Endothelial cell of umbilical vein (primary cell): Measurements from ENCODE around the gene ITSN1. TPM values are rescaled to one million over a fixed set of nuclear protein-coding genes. Genes with fewer than 3 reads are reported as not detected.

Source experiments
- BruUV-seq: library from RNA; stranded (reverse); fragments of 400-500 nt; replicated peaks from 2 replicates; lab custom pipeline; 2021; lab: Mats Ljungman, UMichigan
- CTCF ChIA-PET: fragments of 300-600, 350-600 bp; sonication (Branson Sonifier 250); formaldehyde crosslinking; loops from one replicate; lab custom pipeline; 2021; ENCODE audit warnings: antibody characterized with exemption, inconsistent platforms; lab: Charles Lee
- POLR2A ChIA-PET: fragments of 300-600, 350-600 bp; sonication (Branson Sonifier 250); formaldehyde crosslinking; loops from one replicate; lab custom pipeline; 2021; ENCODE audit warnings: antibody characterized with exemption, inconsistent platforms; lab: Charles Lee
- DNase-seq: peaks from one replicate; pipeline ENCODE4 v3.0.0-alpha.2; 2011; ENCODE audit warnings: low read depth, low spot score
- FAIRE-seq: peaks from 2 replicates; lab custom pipeline; 2011; peaks lifted over from hg19 to GRCh38; lab: Jason Lieb, UNC
- H2AFZ ChIP-seq: 2 replicates; pipeline ENCODE4 v1.6.0; 2012; ENCODE audit warnings: low read depth, low read length, control low read depth, inconsistent platforms
- H3K27ac ChIP-seq: 2 replicates; pipeline ENCODE4 v1.5.1; 2011; ENCODE audit warnings: low read depth, mild to moderate bottlenecking, control low read depth, low read length, moderate library complexity; ENCODE audit not compliant: insufficient read depth
- H3K27me3 ChIP-seq, 2 experiments: 2 replicates each; pipeline versions ENCODE4 v1.6.0 to v1.6.1; 2011; ENCODE audit warnings: low read length in 2 of 2, mixed read lengths in 1 of 2; ENCODE audit not compliant: control insufficient read depth in 2 of 2, insufficient read depth in 2 of 2
- H3K36me3 ChIP-seq, 2 experiments: 2 replicates in 1 of 2; 3 replicates in 1 of 2; pipeline ENCODE4 v1.5.1; 2011; ENCODE audit warnings: low read length in 2 of 2, mild to moderate bottlenecking in 1 of 2, moderate library complexity in 1 of 2; ENCODE audit not compliant: control insufficient read depth in 2 of 2, insufficient read depth in 2 of 2; ENCODE audit errors: extremely low read depth in 1 of 2
- H3K4me1 ChIP-seq: 3 replicates; pipeline ENCODE4 v1.5.1; 2011; ENCODE audit warnings: mild to moderate bottlenecking, low read length; ENCODE audit not compliant: control insufficient read depth, insufficient read depth; ENCODE audit errors: extremely low read depth
- H3K4me2 ChIP-seq: 2 replicates; pipeline ENCODE4 v1.6.1; 2011; ENCODE audit warnings: low read length, control low read depth, mixed read lengths; ENCODE audit not compliant: insufficient read depth
- H3K4me3 ChIP-seq, 3 experiments: fragments of 200-600 bp in 1 of 3; sonication (generic), shearing (Covaris generic) in 1 of 3; replicated peaks in 1 of 3; 2 replicates each; pipeline ENCODE4 v1.5.1; 2011 to 2016; ENCODE audit warnings: control low read depth in 3 of 3, low read length in 3 of 3, mild to moderate bottlenecking in 2 of 3, inconsistent platforms in 1 of 3, low read depth in 1 of 3, moderate library complexity in 1 of 3; ENCODE audit not compliant: insufficient read depth in 1 of 3
- H3K79me2 ChIP-seq: 2 replicates; pipeline ENCODE4 v1.6.0; 2012; ENCODE audit warnings: low read length, inconsistent platforms; ENCODE audit not compliant: control insufficient read depth, insufficient read depth
- H3K9ac ChIP-seq: replicated peaks from 2 replicates; pipeline ENCODE3; 2011; ENCODE audit warnings: low read length, control low read depth; ENCODE audit not compliant: insufficient read depth; ENCODE audit errors: extremely low read depth
- H3K9me1 ChIP-seq: replicated peaks from 3 replicates; pipeline ENCODE4 v1.6.0; 2011; ENCODE audit warnings: mild to moderate bottlenecking, low read length; ENCODE audit not compliant: control insufficient read depth, insufficient read depth; ENCODE audit errors: extremely low read depth
- H3K9me3 ChIP-seq: replicated peaks from 2 replicates; pipeline ENCODE4 v1.5.1; 2012; ENCODE audit warnings: low read length, inconsistent platforms; ENCODE audit not compliant: control insufficient read depth, insufficient read depth
- H4K20me1 ChIP-seq: replicated peaks from 2 replicates; pipeline ENCODE3; 2011; ENCODE audit warnings: mild to moderate bottlenecking, low read length; ENCODE audit not compliant: control insufficient read depth, insufficient read depth; ENCODE audit errors: extremely low read depth
- EZH2 ChIP-seq: IDR thresholded peaks from 2 replicates; pipeline ENCODE4 v1.6.1; 2012; ENCODE audit warnings: borderline replicate concordance, low read depth, mild to moderate bottlenecking, moderate library complexity, low read length, inconsistent platforms; ENCODE audit not compliant: severe bottlenecking
- FOS ChIP-seq: IDR thresholded peaks from 2 replicates; pipeline ENCODE4 v1.6.1; 2011; ENCODE audit warnings: mild to moderate bottlenecking, low read length, moderate library complexity, borderline replicate concordance; ENCODE audit not compliant: insufficient read depth
- GATA2 ChIP-seq: IDR thresholded peaks from 2 replicates; pipeline ENCODE4 v1.7.0; 2011; ENCODE audit warnings: low read depth, mild to moderate bottlenecking, moderate library complexity, mixed read lengths, low read length; ENCODE audit not compliant: insufficient read length, insufficient read depth
- JUN ChIP-seq: IDR thresholded peaks from 2 replicates; pipeline ENCODE4 v1.6.1; 2011; ENCODE audit warnings: borderline replicate concordance, low read depth; ENCODE audit not compliant: insufficient read length, insufficient read depth
- MYC ChIP-seq: IDR thresholded peaks from one replicate; pipeline ENCODE4 v1.6.1; 2011; ENCODE audit warnings: mild to moderate bottlenecking, low read depth, low read length
- POLR2A ChIP-seq: IDR thresholded peaks from 2 replicates; pipeline ENCODE4 v1.6.1; 2012; ENCODE audit warnings: low read depth, mild to moderate bottlenecking, control low read depth, low read length
- POLR2AphosphoS5 ChIP-seq: IDR thresholded peaks from 2 replicates; pipeline ENCODE4 v1.6.1; 2012; ENCODE audit warnings: low read depth, mild to moderate bottlenecking, control low read depth, low read length, moderate library complexity; ENCODE audit not compliant: insufficient read depth
- dilution Hi-C: fragments of 300-500 bp; cut with MboI; formaldehyde crosslinking; loops from one replicate; pipeline ENCODE4 v1.15.0; 2019; ENCODE audit warnings: low sequenced_read_pairs; ENCODE audit not compliant: extremely low pct_ligation_motif_present
- intact Hi-C: fragments of 100-400 bp; cut with micrococcal nuclease; formaldehyde crosslinking; loops from one replicate; pipeline ENCODE4 v1.10.0; 2022
- polyA plus RNA-seq, 4 experiments: library from polyadenylated mRNA; depleted of rRNA in 3 of 4; stranded (reverse) in 3 of 4; unstranded in 1 of 4; fragments of >200 nt; gene quantifications; 2 replicates each; pipeline versions ENCODE4 v1.2.1 to v1.2.3, GENCODE V29; 2011 to 2012; ENCODE audit warnings: missing spikeins in 1 of 4
- total RNA-seq: library from RNA; stranded (reverse); gene quantifications from 2 replicates; pipeline ENCODE4 v1.2.3, GENCODE V29; 2021
- TF ChIP-seq, protein P1 (sequence below): IDR thresholded peaks from 2 replicates; pipeline ENCODE4 v1.6.1; 2011; ENCODE audit not compliant: insufficient read depth, insufficient read length
- TF ChIP-seq, protein P2 (sequence below), 2 donors: IDR thresholded peaks; 1 replicate in 1 of 2; 2 replicates in 1 of 2; pipeline ENCODE4 v1.5.1; 2011; ENCODE audit warnings: low read length in 2 of 2, mild to moderate bottlenecking in 2 of 2, moderate library complexity in 2 of 2, control low read depth in 1 of 2, inconsistent platforms in 1 of 2, low read depth in 1 of 2; ENCODE audit not compliant: insufficient read depth in 1 of 2; ENCODE audit errors: extremely low read depth in 1 of 2

Gene ITSN1
- total and polyA plus RNA-seq, 2 donors (not counting 3 experiments of a cell fraction or from before 2014, with no cell fraction given): 72.2 to 86.8 TPM

DNA sequence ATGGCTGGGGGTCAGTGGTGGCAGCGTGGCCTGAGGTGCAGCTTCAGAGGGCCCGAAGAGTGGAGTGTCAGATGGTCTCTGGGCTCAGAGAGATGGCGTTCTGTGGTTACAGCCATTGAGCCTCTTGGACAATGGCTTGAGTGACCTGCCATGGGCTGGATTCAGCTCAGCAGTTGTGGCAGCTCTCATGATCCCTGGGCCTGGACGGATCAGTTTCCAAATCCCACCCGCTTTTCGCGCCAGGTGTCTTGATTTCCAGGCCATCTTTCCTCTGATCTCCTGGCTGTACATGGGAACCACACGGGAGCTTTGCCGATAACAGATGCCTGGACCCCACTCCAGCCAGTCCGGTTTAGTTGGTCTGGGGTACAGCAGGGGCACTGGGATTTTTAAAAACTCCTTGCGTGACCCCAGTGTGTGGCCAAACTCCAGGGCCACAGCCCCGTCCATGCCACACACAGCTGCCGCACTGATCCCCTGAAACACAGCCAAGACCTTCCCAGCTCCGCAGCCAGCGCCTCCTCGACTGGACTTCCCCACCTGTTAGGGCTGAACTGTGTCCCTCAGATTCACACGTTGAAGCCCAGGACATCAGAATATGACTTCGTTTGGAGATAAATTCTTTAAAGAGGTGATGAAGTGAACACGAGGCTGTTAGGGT is 205.4 kb downstream of the ITSN1 start:
- H3K4me3 ChIP-seq: no peak overlapping the region
- no peaks in the 10 kb centered on the region for H4K20me1 ChIP-seq
- no peak overlapping the region for H2AFZ ChIP-seq
- H3K79me2 ChIP-seq: no peaks in the 10 kb centered on the region
- no peaks in the 10 kb centered on the region for H3K27me3 ChIP-seq
- POLR2A ChIA-PET: no interaction called here
- FAIRE-seq (no peak), DNase-seq (no peak)
- H3K9me1 ChIP-seq: no peaks in the 10 kb centered on the region
- H3K36me3 ChIP-seq: no peaks in the 10 kb centered on the region
- no peak overlapping the region for H3K27ac ChIP-seq
- no peaks in the 10 kb centered on the region for H3K4me1 ChIP-seq
- TF ChIP-seq FOS (no peak), POLR2AphosphoS5 (no peak), JUN (no peak)
- TF ChIP-seq, protein P1, sequence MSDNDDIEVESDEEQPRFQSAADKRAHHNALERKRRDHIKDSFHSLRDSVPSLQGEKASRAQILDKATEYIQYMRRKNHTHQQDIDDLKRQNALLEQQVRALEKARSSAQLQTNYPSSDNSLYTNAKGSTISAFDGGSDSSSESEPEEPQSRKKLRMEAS: no peak
- no peak overlapping the region for H3K4me2 ChIP-seq
- intact Hi-C loops: no loop called here
- no peaks in the 10 kb centered on the region for H3K9me3 ChIP-seq
- no peak overlapping the region for H3K9ac ChIP-seq
- CTCF ChIA-PET: no interaction called here
- dilution Hi-C loops: no loop called here
- BruUV-seq: no TSS peak

DNA sequence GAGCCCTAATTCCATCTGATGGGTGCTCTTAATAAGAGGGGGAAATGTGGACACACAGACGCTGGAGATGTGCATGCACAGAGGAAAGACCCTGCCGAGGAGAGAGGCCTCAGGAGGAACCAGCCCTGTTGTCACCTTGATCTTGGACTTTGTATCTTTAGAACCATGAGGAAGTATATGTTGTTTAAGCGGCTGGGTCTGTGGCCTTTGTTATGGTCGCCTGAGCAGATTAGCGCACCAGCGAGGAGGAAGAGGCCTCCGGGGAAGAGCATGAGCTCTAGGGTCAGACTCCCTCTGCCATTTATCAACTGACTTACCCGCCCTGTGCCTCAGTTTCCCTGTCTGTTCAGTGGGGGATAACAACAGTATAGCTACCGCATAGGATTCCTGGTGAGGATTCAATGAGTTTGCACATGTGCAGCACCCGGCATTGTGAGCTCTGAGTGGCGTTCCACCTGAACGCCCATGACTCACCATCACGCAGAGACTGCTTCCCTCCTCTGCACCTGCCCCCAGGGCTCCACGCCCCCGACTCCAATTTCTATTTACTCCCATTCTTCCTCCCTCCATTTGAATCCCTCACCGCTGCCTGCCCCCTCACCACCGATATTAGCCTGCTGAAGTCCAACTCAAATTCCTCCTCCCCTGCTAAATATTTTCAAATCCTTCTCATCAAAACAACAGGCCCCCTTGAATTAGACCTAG is 206.1 kb downstream of the ITSN1 start:
- no peak overlapping the region for H3K27ac ChIP-seq
- ChIA-PET POLR2A (no interaction called here), CTCF (interaction anchor here (2.0 kb wide), 1 partner anchor 47 kb away, joined by 4 read pairs; no protein-coding TSS in a partner anchor)
- TF ChIP-seq POLR2A: no peak
- no peak for TF ChIP-seq MYC
- TF ChIP-seq JUN: no peak
- TF ChIP-seq EZH2: no peak
- no peak for TF ChIP-seq GATA2
- TF ChIP-seq FOS: no peak
- TF ChIP-seq, protein P2, sequence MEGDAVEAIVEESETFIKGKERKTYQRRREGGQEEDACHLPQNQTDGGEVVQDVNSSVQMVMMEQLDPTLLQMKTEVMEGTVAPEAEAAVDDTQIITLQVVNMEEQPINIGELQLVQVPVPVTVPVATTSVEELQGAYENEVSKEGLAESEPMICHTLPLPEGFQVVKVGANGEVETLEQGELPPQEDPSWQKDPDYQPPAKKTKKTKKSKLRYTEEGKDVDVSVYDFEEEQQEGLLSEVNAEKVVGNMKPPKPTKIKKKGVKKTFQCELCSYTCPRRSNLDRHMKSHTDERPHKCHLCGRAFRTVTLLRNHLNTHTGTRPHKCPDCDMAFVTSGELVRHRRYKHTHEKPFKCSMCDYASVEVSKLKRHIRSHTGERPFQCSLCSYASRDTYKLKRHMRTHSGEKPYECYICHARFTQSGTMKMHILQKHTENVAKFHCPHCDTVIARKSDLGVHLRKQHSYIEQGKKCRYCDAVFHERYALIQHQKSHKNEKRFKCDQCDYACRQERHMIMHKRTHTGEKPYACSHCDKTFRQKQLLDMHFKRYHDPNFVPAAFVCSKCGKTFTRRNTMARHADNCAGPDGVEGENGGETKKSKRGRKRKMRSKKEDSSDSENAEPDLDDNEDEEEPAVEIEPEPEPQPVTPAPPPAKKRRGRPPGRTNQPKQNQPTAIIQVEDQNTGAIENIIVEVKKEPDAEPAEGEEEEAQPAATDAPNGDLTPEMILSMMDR (IDR thresholded peaks at IDR 0.05; ENCODE audit: extremely low read depth in 1 of 2, insufficient read depth in 1 of 2, low read depth in 1 of 2, low read length in 2 of 2): no peak
- TF ChIP-seq, protein P1: no peak
- TF ChIP-seq POLR2AphosphoS5: no peak
- H3K9me3 ChIP-seq: no peaks in the 10 kb centered on the region
- H3K4me1 ChIP-seq: no peaks in the 10 kb centered on the region
- H2AFZ ChIP-seq: no peak overlapping the region
- intact Hi-C loops (no loop called here), dilution Hi-C loops (no loop called here)
- BruUV-seq: no TSS peak
- no peak overlapping the region for H3K4me3 ChIP-seq
- no peaks in the 10 kb centered on the region for H4K20me1 ChIP-seq
- DNase-seq (no peak), FAIRE-seq (no peak)
- H3K79me2 ChIP-seq: no peaks in the 10 kb centered on the region
- H3K27me3 ChIP-seq: no peaks in the 10 kb centered on the region
- no peak overlapping the region for H3K4me2 ChIP-seq
- no peak overlapping the region for H3K9ac ChIP-seq
- H3K9me1 ChIP-seq: no peaks in the 10 kb centered on the region
- no peaks in the 10 kb centered on the region for H3K36me3 ChIP-seq
